ENCODE results near the gene C2. TPM values are rescaled to one million over a fixed set of nuclear protein-coding genes. Genes with fewer than 3 reads are reported as not detected.

Gene C2
- total RNA-seq, 1 experiment from 2014 or later, result 0.66 TPM

DNA sequence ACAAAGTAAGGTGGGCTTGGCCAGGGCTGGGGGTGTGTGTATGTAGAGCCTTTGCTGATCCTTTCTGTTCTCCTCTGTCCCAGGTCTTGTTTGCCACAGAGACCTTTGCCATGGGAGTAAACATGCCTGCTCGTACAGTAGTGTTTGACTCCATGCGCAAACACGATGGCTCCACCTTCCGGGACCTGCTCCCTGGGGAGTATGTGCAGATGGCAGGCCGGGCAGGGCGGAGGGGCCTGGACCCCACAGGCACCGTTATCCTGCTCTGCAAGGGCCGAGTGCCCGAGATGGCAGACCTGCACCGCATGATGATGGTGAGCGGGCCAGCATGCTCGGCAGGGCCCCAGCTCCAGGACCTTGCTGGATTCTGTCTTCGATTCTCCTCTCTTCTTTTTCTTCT lies 38.2 kb downstream of the C2 start:
- Histone ChIP-seq H3K27ac (ENCODE audit: insufficient read length, low read depth, low read length) (no peak overlapping the region), H4K20me1 (ENCODE audit: control insufficient read depth, insufficient read depth, insufficient read length) (no peaks in the 10 kb centered on the region), H4K5ac (ENCODE audit: insufficient read length, low read depth, low read length) (no peak overlapping the region), H3K79me1 (ENCODE audit: insufficient read depth, low read depth, low read length, poor library complexity, severe bottlenecking) (no peaks in the 10 kb centered on the region), H3K4ac (ENCODE audit: low read depth, low read length) (no peak overlapping the region), H3K23me2 (ENCODE audit: insufficient read length, low read depth, low read length, poor library complexity, severe bottlenecking) (no peaks in the 10 kb centered on the region), H2BK15ac (ENCODE audit: low read depth, low read length) (no peak overlapping the region), H2BK20ac (ENCODE audit: low read depth, low read length, poor library complexity, severe bottlenecking) (no peak overlapping the region), H2AK5ac (ENCODE audit: insufficient read length, low read length) (no peak overlapping the region), H2BK120ac (ENCODE audit: low read depth, low read length, poor library complexity, severe bottlenecking) (no peak overlapping the region), H3K9me3 (ENCODE audit: control insufficient read depth, low read depth, low read length) (no peaks in the 10 kb centered on the region), H4K8ac (replicated peaks; ENCODE audit: insufficient read length, low read depth, low read length) (no peak overlapping the region), H2AFZ (ENCODE audit: low read length) (no peak overlapping the region), H3K18ac (ENCODE audit: insufficient read length, low read depth, low read length) (no peak overlapping the region), H3K4me1 (ENCODE audit: insufficient read depth, low read length) (no peaks in the 10 kb centered on the region), H2BK5ac (ENCODE audit: insufficient read length, low read length) (no peak overlapping the region), H3K14ac (ENCODE audit: insufficient read depth, low read length) (no peak overlapping the region), H3K4me2 (ENCODE audit: insufficient read depth, insufficient read length, low read length) (no peak overlapping the region), H3K79me2 (ENCODE audit: insufficient read depth, low read length) (no peaks in the 10 kb centered on the region; the same call in 1 of the 2 replicates), H3K9ac (ENCODE audit: extremely low read depth, insufficient read length, low read length) (no peak overlapping the region), H3K23ac (ENCODE audit: insufficient read length, low read depth, low read length) (no peak overlapping the region), H3T11ph (ENCODE audit: low read length) (no peak overlapping the region), H4K91ac (ENCODE audit: insufficient read length, low read depth, low read length) (no peak overlapping the region), H2BK12ac (ENCODE audit: insufficient read length, low read depth, low read length) (no peak overlapping the region), H3K56ac (ENCODE audit: insufficient read length, low read depth, low read length) (no peak overlapping the region), H3K27me3 (ENCODE audit: insufficient read depth, low read length) (no peaks in the 10 kb centered on the region)
- DNase-seq, result no peak
- no peaks in the 10 kb centered on the region for H3K9me3 Mint-ChIP-seq
- H3K27me3 Mint-ChIP-seq (ENCODE audit: low read depth), result no peaks in the 10 kb centered on the region; the same call in 1 of the 2 replicates
- peaks cover 50 to 96% (median 92%) of the 10 kb centered on the region in 3 experiments; a peak in 6 of 7 replicates for H3K36me3 Mint-ChIP-seq (ENCODE audit: insufficient read depth in 1 of 3, low read depth in 3 of 3)
- WGBS (ENCODE audit: extremely low coverage, insufficient read length, low lambda C conversion rate), result no CpG with 5 or more reads among the region's 13 CpGs
- TF ChIP-seq, protein P1, sequence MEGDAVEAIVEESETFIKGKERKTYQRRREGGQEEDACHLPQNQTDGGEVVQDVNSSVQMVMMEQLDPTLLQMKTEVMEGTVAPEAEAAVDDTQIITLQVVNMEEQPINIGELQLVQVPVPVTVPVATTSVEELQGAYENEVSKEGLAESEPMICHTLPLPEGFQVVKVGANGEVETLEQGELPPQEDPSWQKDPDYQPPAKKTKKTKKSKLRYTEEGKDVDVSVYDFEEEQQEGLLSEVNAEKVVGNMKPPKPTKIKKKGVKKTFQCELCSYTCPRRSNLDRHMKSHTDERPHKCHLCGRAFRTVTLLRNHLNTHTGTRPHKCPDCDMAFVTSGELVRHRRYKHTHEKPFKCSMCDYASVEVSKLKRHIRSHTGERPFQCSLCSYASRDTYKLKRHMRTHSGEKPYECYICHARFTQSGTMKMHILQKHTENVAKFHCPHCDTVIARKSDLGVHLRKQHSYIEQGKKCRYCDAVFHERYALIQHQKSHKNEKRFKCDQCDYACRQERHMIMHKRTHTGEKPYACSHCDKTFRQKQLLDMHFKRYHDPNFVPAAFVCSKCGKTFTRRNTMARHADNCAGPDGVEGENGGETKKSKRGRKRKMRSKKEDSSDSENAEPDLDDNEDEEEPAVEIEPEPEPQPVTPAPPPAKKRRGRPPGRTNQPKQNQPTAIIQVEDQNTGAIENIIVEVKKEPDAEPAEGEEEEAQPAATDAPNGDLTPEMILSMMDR (conservative IDR thresholded peaks at IDR 0.05), result no peak
- H3K27ac Mint-ChIP-seq, result no peak overlapping the region
- H3K4me1 Mint-ChIP-seq, result peaks cover 0 to 4% of the 10 kb centered on the region in 2 experiments; a peak in 1 of 4 replicates
- H3K4me3 Mint-ChIP-seq, result no peak overlapping the region

All from H9 (cell line).